VCaP (cell line): Measurements from ENCODE around the gene BARD1.
"Not testable (repeated sequence)": the region's sequence is repeated elsewhere in the genome, so short reads cannot be mapped to it uniquely, and the experiment has no call there.

ENCODE experiments used
- H3K27ac ChIP-seq: fragments of 450-650 bp; 2 replicates; pipeline ENCODE4 v1.5.1; 2017
- CTCF ChIP-seq: fragments of 450-650 bp; conservative IDR thresholded peaks from 2 replicates; pipeline ENCODE4 v1.5.1; 2017; ENCODE audit warnings: mild to moderate bottlenecking, moderate library complexity

BARD1 gene

DNA sequence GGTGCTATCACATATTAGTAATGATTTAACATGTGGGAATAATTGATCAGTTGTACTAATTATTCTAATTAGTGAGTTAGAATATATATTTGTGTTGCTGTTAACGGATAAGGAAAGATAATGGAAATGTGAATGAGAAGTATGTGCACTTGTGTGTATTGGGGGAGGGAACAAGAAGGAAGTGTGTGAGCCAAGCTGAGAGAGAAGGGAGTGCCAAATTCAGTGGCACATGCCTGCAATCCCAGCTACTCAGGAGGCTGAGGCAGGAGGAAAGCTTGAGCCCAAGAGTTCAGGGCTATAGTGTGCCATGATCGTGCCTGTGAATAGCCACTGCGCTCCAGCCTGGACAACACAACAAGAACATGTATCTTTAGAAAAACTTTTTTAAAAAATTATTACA, 9.3 kb downstream of the BARD1 start:
- peak overlapping the region; percentile 22; the same call in 1 of the 2 replicates for H3K27ac ChIP-seq
- TF ChIP-seq CTCF, result no peak

GRCh38 chr2:214796911-214797310, 12.6 kb downstream of the BARD1 start:
- TF ChIP-seq CTCF, result no peak
- no peak overlapping the region for H3K27ac ChIP-seq

DNA sequence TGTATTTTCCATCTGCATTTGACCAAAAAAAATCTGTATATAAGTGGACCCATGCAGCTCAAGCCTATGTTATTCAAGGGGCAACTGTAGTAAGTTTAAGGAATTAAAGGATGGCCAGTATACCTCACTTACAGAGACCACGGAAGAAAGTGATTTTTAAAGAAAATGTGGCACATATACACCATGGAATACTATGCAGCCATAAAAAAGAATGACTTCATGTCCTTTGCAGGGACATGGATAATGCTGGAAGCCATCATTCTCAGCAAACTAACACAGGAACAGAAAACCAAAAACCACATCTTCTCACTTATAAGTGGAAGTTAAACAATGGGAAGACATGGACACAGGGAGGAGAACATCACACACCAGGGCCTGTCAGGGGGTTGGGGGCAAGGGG, 26.3 kb downstream of the BARD1 start:
- not testable (repeated sequence) for H3K27ac ChIP-seq

- no peak for TF ChIP-seq CTCF
- H3K27ac ChIP-seq, result no peak overlapping the region
Measured at GRCh38 chr2:214782671-214783070, 26.8 kb downstream of the BARD1 start.

- no peak for TF ChIP-seq CTCF
- no peak overlapping the region for H3K27ac ChIP-seq
Measured at GRCh38 chr2:214781226-214781625, 28.3 kb downstream of the BARD1 start.

- no peak for TF ChIP-seq CTCF
- no peak overlapping the region for H3K27ac ChIP-seq
Measured at GRCh38 chr2:214775971-214776370, 33.5 kb downstream of the BARD1 start.

- H3K27ac ChIP-seq, result no peak overlapping the region
- no peak for TF ChIP-seq CTCF
Measured at GRCh38 chr2:214774108-214774507, 35.4 kb downstream of the BARD1 start.

- H3K27ac ChIP-seq, result no peak overlapping the region; the same call in 1 of the 2 replicates
- TF ChIP-seq CTCF, result no peak
Measured at GRCh38 chr2:214772443-214773015, 37.0 kb downstream of the BARD1 start.
